T-helper 17 cell (primary cell): ENCODE results near the gene RGS5. TPM values are rescaled to one million over a fixed set of nuclear protein-coding genes. Genes with fewer than 3 reads are reported as not detected.

ENCODE experiments used
- ATAC-seq: fragments of 150-1000 bp; cut with Tn5 transposase; 2 replicates; pipeline ENCODE4 v1.10.0; 2021; ENCODE audit warnings: mild to moderate bottlenecking, moderate library complexity
- DNase-seq, 3 donors: peaks; one replicate each; pipeline versions ENCODE4 v3.0.0 to v3.0.0-alpha.2; 2020 to 2021
- H3K9me3 ChIP-seq: one replicate; pipeline ENCODE4 v1.7.0; 2013; ENCODE audit warnings: low read length, mild to moderate bottlenecking; ENCODE audit not compliant: control insufficient read depth, poor library complexity, severe bottlenecking
- H3K27ac Mint-ChIP-seq: one replicate; pipeline ENCODE4 v1.8.0; 2022; ENCODE audit warnings: mild to moderate bottlenecking, moderate library complexity, mixed read lengths
- H3K27me3 Mint-ChIP-seq: one replicate; pipeline ENCODE4 v1.8.0; 2022; ENCODE audit warnings: mixed read lengths
- H3K36me3 Mint-ChIP-seq: one replicate; pipeline ENCODE4 v1.8.0; 2022; ENCODE audit warnings: low read depth, mixed read lengths
- H3K4me1 Mint-ChIP-seq: one replicate; pipeline ENCODE4 v1.8.0; 2022; ENCODE audit warnings: mild to moderate bottlenecking, mixed read lengths
- H3K4me3 Mint-ChIP-seq: one replicate; pipeline ENCODE4 v1.8.0; 2022; ENCODE audit warnings: mild to moderate bottlenecking, moderate library complexity, mixed read lengths
- total RNA-seq, 4 donors: library from RNA in 2 of 4; stranded (reverse) in 2 of 4; gene quantifications; one replicate each; pipeline ENCODE4 v1.2.3 and lab custom pipeline; 2022 to 2026

Gene RGS5
- total RNA-seq, 2 donors from 2014 or later: 0.94 to 1.3 TPM

GRCh38 chr1:163161337-163161736 lies 41.4 kb downstream of the RGS5 start:
- Mint-ChIP-seq H3K4me3 (no peak overlapping the region), H3K4me1 (no peaks in the 10 kb centered on the region), H3K27ac (no peak overlapping the region), H3K36me3 (peaks cover 5% of the 10 kb centered on the region), H3K27me3 (no peaks in the 10 kb centered on the region)
- no peak for ATAC-seq
- DNase-seq: no peak
- H3K9me3 ChIP-seq: no peaks in the 10 kb centered on the region

GRCh38 chr1:163155606-163156005 lies 47.1 kb downstream of the RGS5 start:
- Mint-ChIP-seq H3K36me3 (peaks cover 6% of the 10 kb centered on the region), H3K27ac (no peak overlapping the region)

GRCh38 chr1:163148911-163149310 lies 53.8 kb downstream of the RGS5 start:
- peaks cover 3% of the 10 kb centered on the region for H3K36me3 Mint-ChIP-seq
- DNase-seq: no peak
- H3K4me1 Mint-ChIP-seq: no peaks in the 10 kb centered on the region
- H3K27ac Mint-ChIP-seq: no peak overlapping the region
- no peaks in the 10 kb centered on the region for H3K9me3 ChIP-seq
- no peak for ATAC-seq
- no peaks in the 10 kb centered on the region for H3K27me3 Mint-ChIP-seq
- H3K4me3 Mint-ChIP-seq: no peak overlapping the region

More at GRCh38 chr1:163155606-163156005, 47.1 kb downstream of the RGS5 start:
- no peak for DNase-seq
- no peaks in the 10 kb centered on the region for H3K9me3 ChIP-seq
- no peaks in the 10 kb centered on the region for H3K27me3 Mint-ChIP-seq
- no peaks in the 10 kb centered on the region for H3K4me1 Mint-ChIP-seq
- no peak overlapping the region for H3K4me3 Mint-ChIP-seq
- ATAC-seq: no peak

GRCh38 chr1:163147019-163147418 lies 55.7 kb downstream of the RGS5 start:
- ATAC-seq (no peak), DNase-seq (no peak)
- no peak overlapping the region for H3K4me3 Mint-ChIP-seq
- H3K36me3 Mint-ChIP-seq: no peaks in the 10 kb centered on the region
- no peaks in the 10 kb centered on the region for H3K9me3 ChIP-seq
- H3K27ac Mint-ChIP-seq: no peak overlapping the region
- no peaks in the 10 kb centered on the region for H3K4me1 Mint-ChIP-seq
- no peaks in the 10 kb centered on the region for H3K27me3 Mint-ChIP-seq

- no peaks in the 10 kb centered on the region for H3K27me3 Mint-ChIP-seq
- ATAC-seq: no peak
- no peak for DNase-seq
- H3K36me3 Mint-ChIP-seq: no peaks in the 10 kb centered on the region
- no peaks in the 10 kb centered on the region for H3K9me3 ChIP-seq
- no peak overlapping the region for H3K4me3 Mint-ChIP-seq
- no peak overlapping the region for H3K27ac Mint-ChIP-seq
- H3K4me1 Mint-ChIP-seq: no peaks in the 10 kb centered on the region
These were observed 57.3 kb downstream of the RGS5 start for GRCh38 chr1:163145435-163145834.

- ATAC-seq (no peak), DNase-seq (no peak)
- H3K36me3 Mint-ChIP-seq: no peaks in the 10 kb centered on the region
- H3K4me1 Mint-ChIP-seq: no peaks in the 10 kb centered on the region
- H3K4me3 Mint-ChIP-seq: no peak overlapping the region
- no peaks in the 10 kb centered on the region for H3K27me3 Mint-ChIP-seq
- H3K27ac Mint-ChIP-seq: no peak overlapping the region
- H3K9me3 ChIP-seq: no peaks in the 10 kb centered on the region
These were observed 58.3 kb downstream of the RGS5 start for GRCh38 chr1:163144418-163144817.

GRCh38 chr1:163142152-163142551 lies 60.6 kb downstream of the RGS5 start:
- no peak for DNase-seq
- Mint-ChIP-seq H3K27me3 (no peaks in the 10 kb centered on the region), H3K4me1 (no peaks in the 10 kb centered on the region), H3K27ac (no peak overlapping the region), H3K36me3 (no peaks in the 10 kb centered on the region), H3K4me3 (no peak overlapping the region)
- no peak for ATAC-seq
- H3K9me3 ChIP-seq: no peaks in the 10 kb centered on the region

- H3K9me3 ChIP-seq: no peaks in the 10 kb centered on the region
- ATAC-seq (no peak), DNase-seq (no peak)
- Mint-ChIP-seq H3K27me3 (no peaks in the 10 kb centered on the region), H3K4me3 (no peak overlapping the region), H3K4me1 (no peaks in the 10 kb centered on the region), H3K27ac (no peak overlapping the region), H3K36me3 (no peaks in the 10 kb centered on the region)
These were observed 61.2 kb downstream of the RGS5 start for GRCh38 chr1:163141556-163141955.

- no peaks in the 10 kb centered on the region for H3K9me3 ChIP-seq
- Mint-ChIP-seq H3K36me3 (no peaks in the 10 kb centered on the region), H3K27ac (no peak overlapping the region), H3K27me3 (no peaks in the 10 kb centered on the region), H3K4me1 (peaks cover 3% of the 10 kb centered on the region), H3K4me3 (no peak overlapping the region)
- DNase-seq (no peak), ATAC-seq (no peak)
These were observed 65.0 kb downstream of the RGS5 start for GRCh38 chr1:163137556-163138265.

GRCh38 chr1:163131981-163132380 lies 70.7 kb downstream of the RGS5 start:
- Mint-ChIP-seq H3K36me3 (no peaks in the 10 kb centered on the region), H3K4me3 (no peak overlapping the region), H3K27ac (no peak overlapping the region), H3K4me1 (peaks cover 3% of the 10 kb centered on the region), H3K27me3 (no peaks in the 10 kb centered on the region)
- DNase-seq (no peak), ATAC-seq (no peak)
- no peaks in the 10 kb centered on the region for H3K9me3 ChIP-seq

- ATAC-seq (no peak), DNase-seq (no peak)
- H3K4me3 Mint-ChIP-seq: no peak overlapping the region
- no peaks in the 10 kb centered on the region for H3K36me3 Mint-ChIP-seq
- H3K9me3 ChIP-seq: no peaks in the 10 kb centered on the region
- H3K4me1 Mint-ChIP-seq: peaks cover 3% of the 10 kb centered on the region
- no peaks in the 10 kb centered on the region for H3K27me3 Mint-ChIP-seq
- no peak overlapping the region for H3K27ac Mint-ChIP-seq
These were observed 72.4 kb downstream of the RGS5 start for GRCh38 chr1:163130225-163130856.

- no peak for DNase-seq
- no peaks in the 10 kb centered on the region for H3K9me3 ChIP-seq
- H3K27ac Mint-ChIP-seq: no peak overlapping the region
- H3K4me3 Mint-ChIP-seq: no peak overlapping the region
- H3K4me1 Mint-ChIP-seq: no peaks in the 10 kb centered on the region
- H3K27me3 Mint-ChIP-seq: peaks cover 14% of the 10 kb centered on the region
- ATAC-seq: no peak
- H3K36me3 Mint-ChIP-seq: no peaks in the 10 kb centered on the region
These were observed 74.4 kb downstream of the RGS5 start for GRCh38 chr1:163128282-163128681.

- Mint-ChIP-seq H3K27ac (no peak overlapping the region), H3K4me1 (no peaks in the 10 kb centered on the region), H3K27me3 (peaks cover 14% of the 10 kb centered on the region), H3K36me3 (no peaks in the 10 kb centered on the region), H3K4me3 (no peak overlapping the region)
- H3K9me3 ChIP-seq: no peaks in the 10 kb centered on the region
- DNase-seq (no peak), ATAC-seq (no peak)
These were observed 77.9 kb downstream of the RGS5 start for GRCh38 chr1:163124812-163125211.

GRCh38 chr1:163120372-163120771 lies 82.3 kb downstream of the RGS5 start:
- H3K9me3 ChIP-seq: no peaks in the 10 kb centered on the region
- DNase-seq (no peak), ATAC-seq (no peak)
- Mint-ChIP-seq H3K27ac (no peak overlapping the region), H3K27me3 (peaks cover 14% of the 10 kb centered on the region), H3K36me3 (no peaks in the 10 kb centered on the region), H3K4me3 (no peak overlapping the region), H3K4me1 (no peaks in the 10 kb centered on the region)
